RWPE1 (cell line): ENCODE measurements around the gene BBS12.

ENCODE experiments used
- CTCF ChIA-PET: fragments of 350-600 bp; sonication (Branson Sonifier 250); formaldehyde crosslinking; extraction: SDS; loops from one replicate; lab custom pipeline; 2021; lab: Yijun Ruan, JAX
- POLR2A ChIA-PET: fragments of 400-600 bp; formaldehyde crosslinking; extraction: SDS; loops from one replicate; lab custom pipeline; 2020; ENCODE audit warnings: antibody characterized with exemption; ENCODE audit not compliant: low non-redundant PET; lab: Yijun Ruan, JAX
- DNase-seq: peaks from one replicate; pipeline ENCODE4 v3.0.0; 2012; ENCODE audit warnings: low spot score
- H3K27ac ChIP-seq: fragments of 450-650 bp; 2 replicates; pipeline ENCODE4 v1.5.1; 2017
- CTCF ChIP-seq: fragments of 450-650 bp; conservative IDR thresholded peaks from 2 replicates; pipeline ENCODE4 v1.5.1; 2017; ENCODE audit warnings: low read depth, mild to moderate bottlenecking

Gene BBS12

GRCh38 chr4:122758033-122758432 lies 25.5 kb downstream of the BBS12 start:
- CTCF ChIA-PET: interaction anchor here (0.6 to 1.3 kb wide), 14 partner anchors 9 to 375 kb away, joined by 3 to 20 read pairs (median 4); partner anchors contain the start of gene FGF2
- H3K27ac ChIP-seq: no peak overlapping the region
- DNase-seq: peak; percentile 25
- TF ChIP-seq CTCF: peak; percentile 76
- POLR2A ChIA-PET: no interaction called here

- peak; percentile 58 for TF ChIP-seq CTCF
- POLR2A ChIA-PET: no interaction called here
- CTCF ChIA-PET: interaction anchor here (0.7 kb wide), 1 partner anchor 171 kb away, joined by 3 read pairs; no protein-coding TSS in a partner anchor
- no peak for DNase-seq
- H3K27ac ChIP-seq: no peak overlapping the region
Measured at GRCh38 chr4:122759639-122760310, 27.3 kb downstream of the BBS12 start.

- DNase-seq: no peak
- POLR2A ChIA-PET: no interaction called here
- H3K27ac ChIP-seq: no peak overlapping the region
- CTCF ChIA-PET: interaction anchor here (0.6 kb wide), 1 partner anchor 1340 kb away, joined by 7 read pairs; no protein-coding TSS in a partner anchor
- TF ChIP-seq CTCF: no peak
Measured at GRCh38 chr4:122762520-122762919, 30.0 kb downstream of the BBS12 start.

GRCh38 chr4:122762966-122763716 lies 30.6 kb downstream of the BBS12 start:
- POLR2A ChIA-PET: no interaction called here

GRCh38 chr4:122764071-122764820 lies 31.7 kb downstream of the BBS12 start:
- POLR2A ChIA-PET: no interaction called here
- CTCF ChIA-PET: interaction anchor here (0.7 kb wide), 1 partner anchor 99 kb away, joined by 3 read pairs; no protein-coding TSS in a partner anchor
- H3K27ac ChIP-seq: no peak overlapping the region
- DNase-seq: no peak
- TF ChIP-seq CTCF: no peak

More at GRCh38 chr4:122762966-122763716, 30.6 kb downstream of the BBS12 start:
- no peak for TF ChIP-seq CTCF
- peak overlapping the region; percentile 56 for H3K27ac ChIP-seq
- CTCF ChIA-PET: interaction anchor here (0.6 kb wide), 1 partner anchor 1340 kb away, joined by 7 read pairs; no protein-coding TSS in a partner anchor
- no peak for DNase-seq

- CTCF ChIA-PET: interaction anchor here (0.7 kb wide), 1 partner anchor 100 kb away, joined by 3 read pairs; no protein-coding TSS in a partner anchor
- POLR2A ChIA-PET: no interaction called here
- DNase-seq: peak; percentile 30
- no peak overlapping the region for H3K27ac ChIP-seq
- no peak for TF ChIP-seq CTCF
Measured at GRCh38 chr4:122764821-122765215, 32.3 kb downstream of the BBS12 start.
